HUES6 (cell line): ENCODE measurements around the gene DAB1.
"Not testable (repeated sequence)": the region's sequence is repeated elsewhere in the genome, so short reads cannot be mapped to it uniquely, and the experiment has no call there.

Experiments used
- H3K27ac ChIP-seq: 2 replicates; pipeline ENCODE4 v1.7.0; 2013; ENCODE audit warnings: low read depth, mild to moderate bottlenecking, low read length, inconsistent platforms
- H3K27me3 ChIP-seq: 2 replicates; pipeline ENCODE4 v1.6.1; 2013; ENCODE audit warnings: low read length; ENCODE audit not compliant: control insufficient read depth, insufficient read depth
- H3K36me3 ChIP-seq: 2 replicates; pipeline ENCODE4 v1.6.1; 2013; ENCODE audit warnings: low read length; ENCODE audit not compliant: control insufficient read depth, insufficient read depth
- H3K4me1 ChIP-seq: 2 replicates; pipeline ENCODE4 v1.6.1; 2013; ENCODE audit warnings: low read length; ENCODE audit not compliant: control insufficient read depth, insufficient read depth
- H3K4me3 ChIP-seq: 2 replicates; pipeline ENCODE4 v1.5.1; 2013; ENCODE audit warnings: low read depth, low read length
- H3K9ac ChIP-seq: one replicate; pipeline ENCODE4 v1.6.1; 2013; ENCODE audit warnings: mild to moderate bottlenecking, low read length
- H3K9me3 ChIP-seq: 2 replicates; pipeline ENCODE4 v1.6.1; 2013; ENCODE audit warnings: low read depth, low read length; ENCODE audit not compliant: control insufficient read depth, insufficient read depth

DAB1 gene

DNA sequence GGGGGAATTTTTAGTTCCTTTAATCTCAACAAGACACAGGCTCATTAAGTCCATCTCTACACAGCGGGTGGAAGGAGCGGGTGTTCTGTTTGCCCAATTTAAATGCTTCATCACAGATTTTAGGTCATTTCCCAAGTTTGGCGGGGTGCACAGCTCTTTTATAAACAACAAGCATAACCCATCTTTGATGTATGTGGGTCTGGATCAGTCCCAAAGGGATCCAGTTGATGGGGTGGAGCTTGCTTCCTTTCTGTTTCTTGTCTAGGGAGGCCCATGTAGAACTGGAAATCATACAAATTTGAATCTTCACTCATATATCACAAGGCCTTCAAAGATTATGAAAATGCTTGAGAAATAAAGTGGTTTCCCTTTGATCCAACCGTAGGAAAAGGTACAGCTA lies 317.6 kb downstream of the DAB1 start:
- H3K27ac ChIP-seq: no peak overlapping the region
- H3K9me3 ChIP-seq: no peaks in the 10 kb centered on the region
- no peak overlapping the region for H3K9ac ChIP-seq
- H3K36me3 ChIP-seq: no peaks in the 10 kb centered on the region
- H3K27me3 ChIP-seq: no peaks in the 10 kb centered on the region
- H3K4me1 ChIP-seq: peaks cover 32% of the 10 kb centered on the region
- H3K4me3 ChIP-seq: no peak overlapping the region

DNA sequence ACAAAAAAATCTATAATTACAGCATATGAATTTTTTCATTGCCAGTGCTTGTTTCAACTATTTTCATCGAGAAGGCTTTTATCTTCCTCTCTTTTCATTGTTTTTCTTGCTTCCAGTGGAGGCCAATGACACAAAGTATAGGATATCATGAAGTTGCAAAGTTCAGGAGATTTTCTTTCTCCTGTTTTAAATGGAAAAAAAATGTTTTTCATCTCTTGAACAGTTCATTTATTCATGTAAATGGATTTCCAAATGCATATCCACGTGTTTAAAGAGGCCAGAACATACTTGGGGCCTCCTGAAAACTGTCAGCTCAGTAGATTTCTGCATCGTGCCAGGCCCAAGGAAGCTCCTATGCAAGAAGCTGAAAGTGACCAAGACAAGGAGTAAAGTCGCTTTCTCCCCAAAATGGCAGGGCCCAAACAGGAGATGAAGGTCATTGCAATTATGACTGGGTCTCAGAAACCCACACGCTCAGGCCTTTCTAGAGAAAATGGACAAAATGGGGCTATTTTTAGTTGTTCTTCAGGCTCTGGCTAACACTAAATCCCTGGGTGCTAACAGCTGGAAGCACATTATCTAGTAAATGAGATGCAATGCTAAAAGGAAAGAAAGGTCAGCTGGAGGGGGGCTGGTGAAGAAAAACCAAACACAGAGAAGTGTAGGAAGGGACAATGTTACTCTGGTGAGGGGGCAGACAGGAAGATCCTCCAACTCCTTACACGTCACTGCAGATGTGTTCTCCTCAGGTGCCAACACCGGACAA lies 321.1 kb downstream of the DAB1 start:
- Histone ChIP-seq H3K27ac (no peak overlapping the region), H3K36me3 (no peaks in the 10 kb centered on the region), H3K27me3 (no peaks in the 10 kb centered on the region), H3K4me1 (peaks cover 37% of the 10 kb centered on the region), H3K4me3 (no peak overlapping the region), H3K9ac (no peak overlapping the region), H3K9me3 (no peaks in the 10 kb centered on the region)

DNA sequence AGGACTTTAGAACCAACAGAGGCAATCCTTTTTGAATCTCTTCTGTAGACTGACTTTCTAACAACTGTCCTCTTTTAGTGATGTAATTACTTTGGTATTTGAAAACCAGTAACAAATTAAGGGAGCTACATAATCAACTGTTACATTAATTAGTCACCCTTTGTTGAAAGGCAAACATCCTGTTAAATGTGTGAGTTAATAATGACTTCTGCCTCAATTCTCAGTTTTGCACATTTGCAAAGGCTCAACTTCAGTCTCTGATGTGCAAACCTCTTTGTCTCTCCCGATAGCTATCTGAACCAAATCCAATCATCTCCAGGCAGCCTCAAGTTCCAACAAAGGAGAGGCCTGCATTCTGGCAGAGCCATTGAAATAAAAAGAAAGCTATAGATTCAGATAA lies 322.7 kb downstream of the DAB1 start:
- Histone ChIP-seq H3K27ac (no peak overlapping the region), H3K9me3 (no peaks in the 10 kb centered on the region), H3K9ac (no peak overlapping the region), H3K4me3 (no peak overlapping the region), H3K36me3 (no peaks in the 10 kb centered on the region), H3K4me1 (peaks cover 37% of the 10 kb centered on the region), H3K27me3 (no peaks in the 10 kb centered on the region)

DNA sequence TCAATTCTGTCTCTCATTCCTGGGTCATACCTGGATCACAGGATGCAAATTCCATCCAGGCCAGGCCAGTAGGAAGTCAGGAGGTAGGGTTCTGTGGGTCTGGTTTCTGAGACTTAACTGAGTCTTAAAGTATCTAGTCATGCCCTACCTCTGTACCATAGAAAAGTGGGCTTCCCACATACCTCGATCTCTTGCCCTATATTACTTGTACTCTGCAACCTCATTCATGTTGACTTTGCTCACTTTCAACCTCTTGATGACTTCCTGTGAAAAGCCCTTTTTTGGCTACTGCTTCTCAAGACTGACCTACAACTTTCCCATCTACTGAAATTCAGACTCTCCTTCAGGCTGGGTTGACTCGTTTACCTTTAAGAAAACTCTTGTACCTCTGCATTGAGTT lies 329.1 kb downstream of the DAB1 start:
- no peaks in the 10 kb centered on the region for H3K4me1 ChIP-seq
- no peaks in the 10 kb centered on the region for H3K27me3 ChIP-seq
- H3K9ac ChIP-seq: no peak overlapping the region
- H3K27ac ChIP-seq: no peak overlapping the region
- H3K36me3 ChIP-seq: no peaks in the 10 kb centered on the region
- H3K4me3 ChIP-seq: no peak overlapping the region
- no peaks in the 10 kb centered on the region for H3K9me3 ChIP-seq

DNA sequence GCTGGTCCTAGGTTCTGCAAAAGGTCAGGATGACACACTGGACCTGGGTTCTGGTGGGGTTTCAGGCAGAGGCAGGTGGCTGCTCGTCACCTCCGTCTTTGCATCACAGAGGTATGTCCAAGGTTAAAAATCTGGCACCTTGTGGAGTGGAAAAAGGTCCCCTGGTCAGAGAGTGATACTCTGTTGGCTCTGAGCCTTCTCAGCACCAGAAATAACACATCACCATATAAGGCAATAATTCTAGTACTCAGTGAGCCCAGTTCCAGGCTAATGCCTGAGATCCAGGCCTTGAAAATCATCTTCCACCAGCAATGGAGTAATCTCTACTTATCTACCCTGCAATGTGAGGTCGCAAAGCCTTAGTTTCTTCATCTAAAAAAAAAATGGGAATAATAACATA lies 330.7 kb downstream of the DAB1 start:
- Histone ChIP-seq H3K4me1 (no peaks in the 10 kb centered on the region; the same call in 1 of the 2 replicates), H3K27ac (no peak overlapping the region), H3K4me3 (no peak overlapping the region), H3K9ac (no peak overlapping the region), H3K27me3 (no peaks in the 10 kb centered on the region), H3K9me3 (no peaks in the 10 kb centered on the region), H3K36me3 (no peaks in the 10 kb centered on the region)

DNA sequence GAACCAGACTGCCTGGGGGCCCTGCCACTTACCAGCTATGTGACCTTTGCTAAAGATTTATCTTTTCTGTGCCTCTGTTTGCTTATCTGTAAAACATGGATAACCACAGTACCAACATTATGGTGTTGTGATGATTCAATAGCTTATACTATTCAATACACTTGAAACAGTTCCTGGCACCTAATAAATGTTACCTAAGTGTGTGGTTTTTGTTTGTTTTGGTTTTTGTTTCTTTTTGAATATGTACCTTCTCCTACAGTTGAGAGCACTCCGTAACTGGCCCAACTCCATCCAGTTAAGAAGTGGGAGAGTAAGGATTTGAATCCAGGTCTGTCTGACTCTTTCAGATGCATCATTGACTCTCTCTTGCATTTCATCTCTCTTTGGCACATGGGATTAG lies 332.2 kb downstream of the DAB1 start:
- H3K27ac ChIP-seq: no peak overlapping the region
- no peak overlapping the region for H3K9ac ChIP-seq
- H3K9me3 ChIP-seq: no peaks in the 10 kb centered on the region
- no peak overlapping the region for H3K4me3 ChIP-seq
- H3K36me3 ChIP-seq: no peaks in the 10 kb centered on the region
- H3K27me3 ChIP-seq: no peaks in the 10 kb centered on the region
- H3K4me1 ChIP-seq: no peaks in the 10 kb centered on the region; the same call in 1 of the 2 replicates

DNA sequence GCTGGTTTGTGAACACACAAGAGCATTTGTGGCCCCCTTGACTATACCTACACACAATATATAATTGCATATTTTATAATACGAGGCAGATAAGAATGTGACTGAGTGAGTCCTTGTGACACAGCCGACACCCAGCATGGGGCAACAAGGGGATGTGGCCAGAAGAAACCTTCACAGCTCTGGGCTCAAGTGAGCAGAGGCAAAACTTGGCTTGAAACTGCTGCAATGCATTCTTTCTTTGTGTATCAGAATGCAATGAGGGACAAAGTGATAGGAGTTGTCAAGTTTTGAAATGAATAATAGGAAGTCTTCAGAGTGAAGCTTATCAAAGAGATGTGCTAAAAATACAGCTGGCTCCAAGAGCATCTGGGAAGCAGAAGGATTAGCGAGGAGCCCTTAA lies 334.0 kb downstream of the DAB1 start:
- H3K27ac ChIP-seq: no peak overlapping the region
- no peak overlapping the region for H3K9ac ChIP-seq
- H3K27me3 ChIP-seq: no peaks in the 10 kb centered on the region
- no peaks in the 10 kb centered on the region for H3K36me3 ChIP-seq
- no peaks in the 10 kb centered on the region for H3K9me3 ChIP-seq
- H3K4me1 ChIP-seq: no peaks in the 10 kb centered on the region; the same call in 1 of the 2 replicates
- H3K4me3 ChIP-seq: no peak overlapping the region

DNA sequence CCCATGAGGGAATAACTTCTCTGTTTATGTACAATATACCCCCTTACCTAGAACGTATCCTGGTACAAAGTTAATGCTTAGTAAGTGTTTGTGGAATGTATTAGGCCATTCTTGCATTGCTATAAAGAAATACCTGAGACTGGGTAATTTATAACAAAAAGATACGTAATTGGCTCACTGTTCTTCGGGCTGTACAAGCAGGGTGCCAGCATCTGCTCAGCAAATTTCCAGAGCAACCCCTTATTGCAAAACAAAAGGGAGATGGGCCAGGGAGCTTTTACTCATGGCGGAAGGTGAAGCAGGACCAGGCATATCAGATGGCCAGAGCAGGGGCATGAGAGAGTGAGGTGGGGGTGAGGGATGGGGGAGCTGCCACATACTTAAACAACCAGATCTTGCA lies 334.6 kb downstream of the DAB1 start:
- H3K9ac ChIP-seq: no peak overlapping the region
- no peak overlapping the region for H3K27ac ChIP-seq
- H3K27me3 ChIP-seq: no peaks in the 10 kb centered on the region
- H3K9me3 ChIP-seq: no peaks in the 10 kb centered on the region
- H3K4me3 ChIP-seq: no peak overlapping the region
- no peaks in the 10 kb centered on the region for H3K36me3 ChIP-seq
- H3K4me1 ChIP-seq: no peaks in the 10 kb centered on the region; the same call in 1 of the 2 replicates

DNA sequence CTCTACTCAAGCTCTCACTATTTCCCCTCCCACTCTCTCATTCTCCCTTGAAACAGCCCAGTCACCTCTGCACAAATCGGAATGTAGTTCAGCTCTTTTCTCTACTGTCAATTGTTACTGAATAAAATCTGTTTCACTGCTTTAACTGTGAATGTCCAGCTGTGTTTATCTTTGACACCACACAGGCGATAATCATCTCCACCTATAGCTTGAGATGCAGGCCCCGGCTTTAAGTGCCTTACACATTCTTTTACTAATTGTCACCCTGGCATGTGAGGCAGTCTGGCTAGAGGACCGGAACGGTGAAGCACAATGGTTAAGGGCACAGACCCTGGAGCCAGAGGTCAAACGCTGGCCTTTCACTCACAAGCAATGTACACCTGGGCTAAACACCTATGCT lies 335.2 kb downstream of the DAB1 start:
- Histone ChIP-seq H3K27ac (no peak overlapping the region), H3K9ac (no peak overlapping the region), H3K4me1 (no peaks in the 10 kb centered on the region; the same call in 1 of the 2 replicates)

DNA sequence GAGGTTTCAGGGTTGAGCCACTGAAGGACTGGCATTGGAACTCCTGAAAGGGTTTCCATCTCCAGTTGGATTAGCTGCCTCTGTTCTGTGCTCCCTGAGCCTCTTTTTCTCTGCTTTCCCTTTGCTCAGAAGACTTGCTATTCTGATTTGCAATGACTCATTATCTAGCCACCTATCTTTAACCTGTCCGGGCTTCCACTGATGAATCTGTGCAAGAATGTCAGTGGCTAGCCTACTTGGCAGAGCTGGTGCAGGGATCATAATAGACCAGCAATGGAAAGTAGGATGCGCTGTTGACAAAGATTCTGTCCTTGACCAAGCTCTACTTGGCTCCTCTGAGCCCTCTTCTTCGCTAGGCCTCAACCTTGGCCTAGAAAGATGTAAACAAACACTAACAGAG lies 336.2 kb downstream of the DAB1 start:
- not testable (repeated sequence) for H3K9ac ChIP-seq, H3K4me3 ChIP-seq, H3K9me3 ChIP-seq, H3K36me3 ChIP-seq, H3K27ac ChIP-seq, H3K27me3 ChIP-seq, H3K4me1 ChIP-seq

More for the DNA sequence above, 335.2 kb downstream of the DAB1 start:
- no peaks in the 10 kb centered on the region for H3K27me3 ChIP-seq
- no peaks in the 10 kb centered on the region for H3K36me3 ChIP-seq
- no peaks in the 10 kb centered on the region for H3K9me3 ChIP-seq
- no peak overlapping the region for H3K4me3 ChIP-seq

DNA sequence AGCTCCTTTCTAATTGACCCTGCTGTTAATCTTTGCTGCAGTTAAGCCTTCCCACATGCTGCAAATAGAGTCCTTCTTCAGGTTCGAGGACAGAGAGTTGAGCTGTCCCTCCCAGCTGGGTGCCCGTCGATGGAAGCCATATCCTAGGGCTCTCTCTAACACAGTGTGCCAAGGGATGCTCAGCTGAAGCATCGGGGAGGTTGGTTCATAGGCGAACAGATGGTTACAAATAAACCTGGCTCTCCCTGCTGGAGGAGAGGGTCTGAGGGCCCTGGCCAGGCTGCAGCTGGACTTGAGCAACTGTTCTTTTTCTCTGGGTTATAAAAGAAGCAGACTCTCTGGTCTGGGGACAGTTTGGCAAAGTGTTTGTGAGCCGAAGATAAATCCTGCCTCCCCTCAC lies 337.7 kb downstream of the DAB1 start:
- H3K4me3 ChIP-seq: no peak overlapping the region
- H3K36me3 ChIP-seq: no peaks in the 10 kb centered on the region
- H3K9me3 ChIP-seq: no peaks in the 10 kb centered on the region
- no peak overlapping the region for H3K9ac ChIP-seq
- H3K27me3 ChIP-seq: no peaks in the 10 kb centered on the region
- no peak overlapping the region for H3K27ac ChIP-seq
- no peaks in the 10 kb centered on the region; the same call in 1 of the 2 replicates for H3K4me1 ChIP-seq
